IPS-11a (cell line): ENCODE data around the gene ALDOA.
"Not testable (repeated sequence)": the region's sequence is repeated elsewhere in the genome, so short reads cannot be mapped to it uniquely, and the experiment has no call there.

Experiments
- H3K4me3 ChIP-seq: one replicate; pipeline ENCODE4 v1.5.1; 2013; ENCODE audit warnings: low read depth, low read length, control low read depth

Gene ALDOA

DNA sequence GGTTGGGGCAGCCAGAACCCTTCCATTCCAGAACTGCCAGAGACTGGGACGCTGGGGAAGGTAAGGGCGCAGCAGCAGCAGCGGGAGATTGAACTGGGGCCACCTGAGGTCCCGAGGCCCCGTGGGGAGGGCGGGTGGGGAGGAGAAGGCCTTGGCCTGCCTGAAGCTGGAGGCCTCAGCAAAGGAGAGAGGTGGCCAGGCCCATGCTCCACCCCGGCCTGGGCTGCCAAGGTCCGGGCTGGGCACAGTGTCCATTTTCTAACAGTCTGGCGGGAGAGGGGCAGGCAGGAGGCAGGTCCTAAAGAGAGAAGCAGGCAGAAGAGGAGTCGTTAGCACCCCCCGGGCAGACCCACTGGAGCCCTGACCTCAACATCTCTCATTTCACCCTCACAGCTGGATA lies 48.9 kb downstream of the ALDOA start:
- no peak overlapping the region for H3K4me3 ChIP-seq

DNA sequence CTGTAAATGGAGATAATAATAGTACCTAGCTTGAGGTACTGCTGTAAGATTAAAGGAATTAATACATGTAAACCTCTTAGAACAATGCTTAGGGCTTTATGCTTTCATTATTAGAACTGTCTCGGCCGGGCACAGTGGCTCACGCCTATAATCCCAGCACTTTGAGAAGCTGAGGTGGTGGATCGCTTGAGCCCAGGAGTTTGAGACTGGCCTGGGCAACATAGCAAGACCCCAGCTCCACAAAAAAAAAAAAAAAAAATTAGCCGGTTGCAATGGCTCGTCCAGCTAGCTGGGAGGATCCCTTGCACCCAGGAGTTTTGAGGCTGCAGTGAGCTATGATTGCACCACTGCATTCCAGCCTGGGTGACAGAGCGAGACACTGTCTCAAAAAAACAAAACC lies 49.3 kb downstream of the ALDOA start:
- not testable (repeated sequence) for H3K4me3 ChIP-seq

DNA sequence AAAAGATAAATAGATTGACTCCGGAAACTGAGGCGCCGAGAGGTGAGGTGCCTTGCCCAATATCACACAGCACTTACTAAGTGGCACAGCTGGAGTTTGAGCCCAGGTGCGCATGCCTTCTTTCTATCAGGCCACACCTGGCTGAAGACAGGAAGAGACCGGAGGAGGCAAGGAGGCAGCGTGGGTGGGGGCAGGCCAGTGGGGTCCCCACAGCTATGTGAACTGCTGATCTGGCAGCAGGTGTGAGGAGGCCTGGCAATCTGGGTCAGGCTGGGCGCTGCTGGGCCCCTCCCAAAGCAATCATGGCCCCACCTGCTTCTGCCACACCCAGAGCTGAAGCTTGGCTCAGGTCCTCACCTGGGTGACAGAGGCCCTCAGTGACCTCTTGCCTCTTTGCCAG lies 49.7 kb downstream of the ALDOA start:
- no peak overlapping the region for H3K4me3 ChIP-seq

- no peak overlapping the region for H3K4me3 ChIP-seq
These were observed 51.0 kb downstream of the ALDOA start for GRCh38 chr16:30116291-30117207.

GRCh38 chr16:30117768-30118167 lies 52.2 kb downstream of the ALDOA start:
- no peak overlapping the region for H3K4me3 ChIP-seq

DNA sequence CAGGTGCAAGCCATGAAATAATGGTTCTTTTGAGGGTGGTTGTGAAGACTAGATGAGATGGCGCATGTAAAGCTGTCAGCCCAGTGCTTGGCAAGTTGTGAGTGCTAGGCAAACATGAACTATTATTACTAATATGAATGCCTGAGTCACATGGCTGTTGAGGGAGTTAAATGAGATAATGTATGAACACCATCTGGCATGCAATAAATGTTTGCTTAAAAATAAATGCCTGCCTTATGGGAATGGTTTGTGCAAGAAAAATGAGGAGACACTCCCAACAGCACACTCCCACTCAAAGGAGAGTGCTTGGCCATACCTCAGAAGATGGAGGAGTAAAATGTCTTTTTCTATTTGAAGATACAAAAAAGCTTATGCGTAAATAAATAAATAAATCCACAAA lies 53.9 kb downstream of the ALDOA start:
- no peak overlapping the region for H3K4me3 ChIP-seq
